ENCODE data around the gene ZNF827.

The ZNF827 gene

DNA sequence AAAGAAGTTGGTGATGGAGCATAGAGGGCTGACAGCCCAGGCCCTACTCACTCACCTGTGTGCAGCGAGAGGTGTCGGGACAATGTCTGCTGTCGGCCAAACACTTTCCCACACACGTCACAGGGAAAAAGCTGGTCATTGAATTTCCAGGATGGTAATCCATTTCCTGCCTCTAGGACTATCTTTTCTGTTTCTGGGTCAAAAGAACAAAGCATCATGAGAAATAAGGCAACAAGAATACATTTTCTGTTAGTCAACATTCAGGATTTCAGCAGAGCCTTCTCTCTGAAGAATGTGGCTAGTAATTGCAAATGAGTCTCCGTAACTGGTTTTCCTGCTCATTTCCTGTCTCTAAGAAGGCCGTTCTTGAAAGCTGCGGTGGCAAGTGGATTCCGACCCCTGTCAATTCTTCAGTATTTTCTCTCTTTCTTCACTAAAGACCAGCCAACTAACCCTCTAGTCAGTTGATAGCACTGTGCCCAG is 159.3 kb downstream of the ZNF827 start:
- no peak for DNase-seq

GRCh38 chr4:145776208-145776607 is 162.4 kb downstream of the ZNF827 start:
- Mint-ChIP-seq H3K27me3 (ENCODE audit: low read depth, poor library complexity) (no peaks in the 10 kb centered on the region), H3K36me3 (ENCODE audit: low read depth) (peaks cover 74% of the 10 kb centered on the region), H3K27ac (no peak overlapping the region)

More for the DNA sequence above, 159.3 kb downstream of the ZNF827 start:
- peak overlapping the region; percentile 88 for H3K27ac Mint-ChIP-seq
- peaks cover 2% of the 10 kb centered on the region for H3K27me3 Mint-ChIP-seq (ENCODE audit: low read depth, poor library complexity)
- peaks cover 9% of the 10 kb centered on the region for H3K9me3 Mint-ChIP-seq
- no peak overlapping the region for H3K4me3 Mint-ChIP-seq
- peaks cover 83% of the 10 kb centered on the region for H3K36me3 Mint-ChIP-seq (ENCODE audit: low read depth)
- TF ChIP-seq CTCF (IDR thresholded peaks at IDR 0.05): no peak
- no peaks in the 10 kb centered on the region for H3K4me1 Mint-ChIP-seq

GRCh38 chr4:145775406-145775805 is 163.2 kb downstream of the ZNF827 start:
- Mint-ChIP-seq H3K9me3 (no peaks in the 10 kb centered on the region), H3K27ac (no peak overlapping the region), H3K27me3 (ENCODE audit: low read depth, poor library complexity) (no peaks in the 10 kb centered on the region), H3K4me3 (no peak overlapping the region), H3K4me1 (no peaks in the 10 kb centered on the region), H3K36me3 (ENCODE audit: low read depth) (peaks cover 73% of the 10 kb centered on the region)
- no peak for TF ChIP-seq CTCF (IDR thresholded peaks at IDR 0.05)
- no peak for DNase-seq

More at GRCh38 chr4:145776208-145776607, 162.4 kb downstream of the ZNF827 start:
- Mint-ChIP-seq H3K4me1 (no peaks in the 10 kb centered on the region), H3K9me3 (no peaks in the 10 kb centered on the region), H3K4me3 (no peak overlapping the region)
- TF ChIP-seq CTCF (IDR thresholded peaks at IDR 0.05): no peak
- DNase-seq: no peak

- TF ChIP-seq CTCF (IDR thresholded peaks at IDR 0.05): no peak
- Mint-ChIP-seq H3K4me3 (no peak overlapping the region), H3K36me3 (ENCODE audit: low read depth) (peaks cover 68% of the 10 kb centered on the region), H3K4me1 (no peaks in the 10 kb centered on the region), H3K9me3 (no peaks in the 10 kb centered on the region), H3K27me3 (ENCODE audit: low read depth, poor library complexity) (no peaks in the 10 kb centered on the region), H3K27ac (no peak overlapping the region)
- no peak for DNase-seq
Observed at GRCh38 chr4:145774473-145774872, 164.2 kb downstream of the ZNF827 start.

GRCh38 chr4:145773581-145774234 is 164.9 kb downstream of the ZNF827 start:
- Mint-ChIP-seq H3K36me3 (ENCODE audit: low read depth) (peaks cover 67% of the 10 kb centered on the region), H3K9me3 (no peaks in the 10 kb centered on the region), H3K27ac (peak overlapping the region; percentile 34), H3K4me3 (no peak overlapping the region), H3K4me1 (no peaks in the 10 kb centered on the region), H3K27me3 (ENCODE audit: low read depth, poor library complexity) (no peaks in the 10 kb centered on the region)
- no peak for DNase-seq
- no peak for TF ChIP-seq CTCF (IDR thresholded peaks at IDR 0.05)

GRCh38 chr4:145772347-145772746 is 166.3 kb downstream of the ZNF827 start:
- Mint-ChIP-seq H3K4me1 (no peaks in the 10 kb centered on the region), H3K27me3 (ENCODE audit: low read depth, poor library complexity) (no peaks in the 10 kb centered on the region), H3K36me3 (ENCODE audit: low read depth) (peaks cover 69% of the 10 kb centered on the region), H3K4me3 (no peak overlapping the region), H3K27ac (no peak overlapping the region), H3K9me3 (peaks cover 4% of the 10 kb centered on the region)
- no peak for DNase-seq
- TF ChIP-seq CTCF (IDR thresholded peaks at IDR 0.05): no peak
